HepG2 (cell line): ENCODE results near the gene MAT2A. TPM values are rescaled to one million over a fixed set of nuclear protein-coding genes. Genes with fewer than 3 reads are reported as not detected.

Experiments
- ATF3 ChIP-seq: sonication (generic); formaldehyde crosslinking; IDR thresholded peaks from 2 replicates; pipeline ENCODE4 v1.4.0; 2020; ENCODE audit warnings: missing genetic modification reagents
- ELF1 ChIP-seq: sonication (generic); formaldehyde crosslinking; IDR thresholded peaks from 2 replicates; pipeline ENCODE4 v1.4.0; 2020; ENCODE audit warnings: missing genetic modification reagents
- GATAD2A ChIP-seq: IDR thresholded peaks from 2 replicates; pipeline ENCODE4 v1.6.1; 2016
- HIC2 ChIP-seq: sonication (generic); formaldehyde crosslinking; IDR thresholded peaks from 2 replicates; pipeline ENCODE4 v1.9.0; 2022; ENCODE audit warnings: low read depth, missing genetic modification reagents
- HMGXB4 ChIP-seq, 2 experiments: sonication (generic) in 1 of 2; formaldehyde crosslinking in 1 of 2; IDR thresholded peaks; 2 replicates each; pipeline versions ENCODE4 v1.4.0 to v1.6.1; 2018 to 2020; ENCODE audit warnings: missing genetic modification reagents in 2 of 2, borderline replicate concordance in 1 of 2, low read depth in 1 of 2, mild to moderate bottlenecking in 1 of 2, missing biosample characterization in 1 of 2
- MAFF ChIP-seq: IDR thresholded peaks from 2 replicates; pipeline ENCODE4 v1.6.1; 2011; ENCODE audit warnings: low read depth, low read length, improper control_type of control experiment
- MED13 ChIP-seq: sonication (generic); formaldehyde crosslinking; IDR thresholded peaks from 2 replicates; pipeline ENCODE4 v1.5.0; 2020; ENCODE audit warnings: missing genetic modification reagents
- NCOA1 ChIP-seq: sonication (generic); formaldehyde crosslinking; IDR thresholded peaks from 2 replicates; pipeline ENCODE4 v1.9.0; 2021; ENCODE audit warnings: missing genetic modification reagents
- NONO ChIP-seq, 2 experiments: fragments of 450-650 bp in 1 of 2; sonication (generic) in 1 of 2; formaldehyde crosslinking in 1 of 2; IDR thresholded peaks in 1 of 2; conservative IDR thresholded peaks in 1 of 2; 2 replicates each; pipeline versions ENCODE4 v1.6.1 to v1.8.0; 2017 to 2022; ENCODE audit warnings: mild to moderate bottlenecking in 1 of 2, missing genetic modification reagents in 1 of 2, moderate library complexity in 1 of 2
- SIN3B ChIP-seq: fragments of 150-350 bp; IDR thresholded peaks from 2 replicates; pipeline ENCODE4 v1.6.1; 2014; ENCODE audit warnings: low read length
- SMAD1 ChIP-seq: sonication (generic); formaldehyde crosslinking; IDR thresholded peaks from 2 replicates; pipeline ENCODE4 v1.4.0; 2020; ENCODE audit warnings: missing genetic modification reagents, low read depth, mild to moderate bottlenecking, borderline replicate concordance
- SP1 ChIP-seq, 2 experiments: fragments of 450-650 bp in 1 of 2; sonication (generic) in 1 of 2; formaldehyde crosslinking in 1 of 2; IDR thresholded peaks; 2 replicates each; pipeline versions ENCODE4 v1.4.0 to v1.6.1; 2016 to 2020; ENCODE audit warnings: missing genetic modification reagents in 1 of 2
- SP5 ChIP-seq: IDR thresholded peaks from 2 replicates; pipeline ENCODE4 v1.6.1; 2016; ENCODE audit warnings: low read depth, borderline replicate concordance
- ZHX2 ChIP-seq, 2 experiments: sonication (generic) in 1 of 2; formaldehyde crosslinking in 1 of 2; IDR thresholded peaks; 2 replicates each; pipeline versions ENCODE4 v1.6.1 to v1.9.0; 2014 to 2022; ENCODE audit warnings: antibody characterized with exemption in 1 of 2, borderline replicate concordance in 1 of 2, inconsistent platforms in 1 of 2, low read depth in 1 of 2, missing genetic modification reagents in 1 of 2
- ZNF552 ChIP-seq: sonication (generic); formaldehyde crosslinking; IDR thresholded peaks from 2 replicates; pipeline ENCODE4 v1.9.0; 2022; ENCODE audit warnings: missing genetic modification reagents, mild to moderate bottlenecking, borderline replicate concordance
- polyA plus RNA-seq, 8 experiments: library from polyadenylated mRNA; depleted of rRNA in 3 of 8; stranded (reverse) in 7 of 8; unstranded in 1 of 8; fragments of >200 nt; fragmentation: Illumina TruSeq in 4 of 8; extraction: Trizol in 4 of 8; gene quantifications; 2 replicates each; pipeline versions ENCODE4 v1.2.1 to v1.2.3, GENCODE V29; 2011 to 2016; ENCODE audit warnings: low read depth in 4 of 8, missing spikeins in 1 of 8, mixed read lengths in 1 of 8; ENCODE audit not compliant: insufficient read depth in 1 of 8
- total RNA-seq, 5 experiments: library from RNA; depleted of rRNA; stranded (reverse); fragments of >200 nt; fragmentation: Illumina TruSeq; extraction: Trizol; gene quantifications; 2 replicates each; pipeline ENCODE4 v1.2.3, GENCODE V29; 2016; ENCODE audit warnings: low read depth in 1 of 5

The MAT2A gene
- total and polyA plus RNA-seq, 2 of the 13 experiments (the other 11 are each of a cell fraction or from before 2014, with no cell fraction given), result 155 to 331 TPM

- TF ChIP-seq ATF3 (0 out of 2 replicates have a peak, but pooled peaks have one; percentile 39), HMGXB4 (CRISPR knock-in tag; IDR thresholded peaks at IDR 0.05; ENCODE audit: borderline replicate concordance in 1 of 2, low read depth in 1 of 2) (peak; percentile 75 to 93), SIN3B (peak; percentile 77; the same call in 1 of the 2 replicates), ELF1 (CRISPR knock-in tag) (peak; percentile 75), ZNF552 (CRISPR knock-in tag) (no peak; the same call in 1 of the 2 replicates), MAFF (no peak), MED13 (CRISPR knock-in tag) (no peak; the same call in 1 of the 2 replicates), HIC2 (CRISPR knock-in tag) (peak; percentile 55), NONO (IDR thresholded peaks at IDR 0.05) (no peak), NONO (CRISPR knock-in tag; conservative IDR thresholded peaks at IDR 0.05) (peak; percentile 85), NCOA1 (CRISPR knock-in tag) (peak; percentile 93), GATAD2A (CRISPR knock-in tag) (peak; percentile 56; the same call in 1 of the 2 replicates), SMAD1 (CRISPR knock-in tag) (peak; percentile 45; the same call in 1 of the 2 replicates), SP5 (peak; percentile 76), SP1 (IDR thresholded peaks at IDR 0.05) (no peak), SP1 (CRISPR knock-in tag; IDR thresholded peaks at IDR 0.05) (peak; percentile 81), ZHX2 (IDR thresholded peaks at IDR 0.05; ENCODE audit: low read depth) (no peak), ZHX2 (CRISPR knock-in tag; IDR thresholded peaks at IDR 0.05; ENCODE audit: borderline replicate concordance) (no peak)
These were observed 22.6 kb downstream of the MAT2A start, which contains the start of gene GGCX (continued) for GRCh38 chr2:85561280-85562212.
